NT2/D1 (cell line): ENCODE measurements around the gene ZDHHC5.

Source experiments
- SUZ12 ChIP-seq: IDR thresholded peaks from 2 replicates; pipeline ENCODE4 v1.6.1; 2011; ENCODE audit not compliant: insufficient read length, insufficient read depth; ENCODE audit errors: extremely low read depth
- YY1 ChIP-seq: IDR thresholded peaks from 2 replicates; pipeline ENCODE4 v1.6.1; 2011; ENCODE audit not compliant: insufficient read length, insufficient read depth
- ZNF274 ChIP-seq: IDR thresholded peaks from 2 replicates; pipeline ENCODE4 v1.6.1; 2011; ENCODE audit warnings: mild to moderate bottlenecking, low read depth, low read length

DNA sequence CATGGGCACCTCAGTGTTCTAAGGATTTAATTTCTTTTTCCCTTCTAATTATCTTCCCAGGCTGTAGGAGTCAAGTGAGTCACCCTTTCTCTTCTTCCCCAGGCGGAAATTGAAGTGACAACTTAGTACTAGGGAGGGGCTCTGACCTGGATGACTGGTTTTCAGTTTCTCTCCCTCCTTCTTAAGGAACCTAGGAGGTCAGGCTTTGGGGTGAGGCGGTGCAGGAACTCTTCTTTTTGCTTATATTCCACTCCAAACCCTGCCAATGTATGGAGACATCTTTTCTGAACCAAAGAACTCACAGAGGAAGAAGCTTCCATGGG is 12.6 kb downstream of the ZDHHC5 start:
- TF ChIP-seq ZNF274 (no peak), YY1 (no peak), SUZ12 (no peak)
